ENCODE data around the gene SPACA7. TPM values are rescaled to one million over a fixed set of nuclear protein-coding genes. Genes with fewer than 3 reads are reported as not detected.
A peak's percentile ranks its signal among the peaks of the same experiment; 100 is the strongest.

SPACA7 gene
- total RNA-seq, 2 donors from 2014 or later: 4.9 TPM; not detected in 1

DNA sequence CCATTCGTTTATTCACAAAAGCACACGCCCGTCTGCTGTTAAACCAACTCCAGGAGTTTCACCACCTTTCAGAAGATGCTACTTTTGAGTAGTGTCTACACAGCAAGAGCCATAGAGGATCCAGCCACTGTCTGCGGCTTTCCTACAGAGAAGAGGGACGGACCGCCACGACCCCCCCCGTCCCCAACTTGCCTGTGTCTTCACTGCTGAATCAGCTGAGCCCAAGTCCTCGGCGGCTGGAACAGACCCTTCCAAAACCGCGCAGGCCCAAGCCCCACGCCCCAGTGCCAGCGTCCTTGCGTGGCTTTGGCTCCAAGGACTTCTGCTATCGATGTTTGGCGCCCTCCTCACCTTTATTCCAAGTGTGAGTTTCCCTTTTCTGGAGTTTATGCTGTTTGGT, 65.1 kb downstream of the SPACA7 start:
- H3K9me3 ChIP-seq: no peaks in the 10 kb centered on the region
- no peak overlapping the region for H3K4me3 ChIP-seq
- no peaks in the 10 kb centered on the region for H3K4me1 ChIP-seq (replicated peaks)
- DNase-seq (ENCODE audit: low spot score): no peak
- H3K27ac ChIP-seq: no peak overlapping the region
- no peaks in the 10 kb centered on the region for H3K36me3 ChIP-seq
- TF ChIP-seq, protein P1, sequence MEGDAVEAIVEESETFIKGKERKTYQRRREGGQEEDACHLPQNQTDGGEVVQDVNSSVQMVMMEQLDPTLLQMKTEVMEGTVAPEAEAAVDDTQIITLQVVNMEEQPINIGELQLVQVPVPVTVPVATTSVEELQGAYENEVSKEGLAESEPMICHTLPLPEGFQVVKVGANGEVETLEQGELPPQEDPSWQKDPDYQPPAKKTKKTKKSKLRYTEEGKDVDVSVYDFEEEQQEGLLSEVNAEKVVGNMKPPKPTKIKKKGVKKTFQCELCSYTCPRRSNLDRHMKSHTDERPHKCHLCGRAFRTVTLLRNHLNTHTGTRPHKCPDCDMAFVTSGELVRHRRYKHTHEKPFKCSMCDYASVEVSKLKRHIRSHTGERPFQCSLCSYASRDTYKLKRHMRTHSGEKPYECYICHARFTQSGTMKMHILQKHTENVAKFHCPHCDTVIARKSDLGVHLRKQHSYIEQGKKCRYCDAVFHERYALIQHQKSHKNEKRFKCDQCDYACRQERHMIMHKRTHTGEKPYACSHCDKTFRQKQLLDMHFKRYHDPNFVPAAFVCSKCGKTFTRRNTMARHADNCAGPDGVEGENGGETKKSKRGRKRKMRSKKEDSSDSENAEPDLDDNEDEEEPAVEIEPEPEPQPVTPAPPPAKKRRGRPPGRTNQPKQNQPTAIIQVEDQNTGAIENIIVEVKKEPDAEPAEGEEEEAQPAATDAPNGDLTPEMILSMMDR (IDR thresholded peaks at IDR 0.05): no peak
- TF ChIP-seq POLR2A (IDR thresholded peaks at IDR 0.05) (no peak), POLR2AphosphoS5 (IDR thresholded peaks at IDR 0.05) (no peak)
- peaks cover 12% of the 10 kb centered on the region for H3K27me3 ChIP-seq (replicated peaks; ENCODE audit: insufficient read depth)
- WGBS: 90% methylated on average over 17 of the region's 17 CpGs
- intact Hi-C loops (cut with DNase I): no loop called here

DNA sequence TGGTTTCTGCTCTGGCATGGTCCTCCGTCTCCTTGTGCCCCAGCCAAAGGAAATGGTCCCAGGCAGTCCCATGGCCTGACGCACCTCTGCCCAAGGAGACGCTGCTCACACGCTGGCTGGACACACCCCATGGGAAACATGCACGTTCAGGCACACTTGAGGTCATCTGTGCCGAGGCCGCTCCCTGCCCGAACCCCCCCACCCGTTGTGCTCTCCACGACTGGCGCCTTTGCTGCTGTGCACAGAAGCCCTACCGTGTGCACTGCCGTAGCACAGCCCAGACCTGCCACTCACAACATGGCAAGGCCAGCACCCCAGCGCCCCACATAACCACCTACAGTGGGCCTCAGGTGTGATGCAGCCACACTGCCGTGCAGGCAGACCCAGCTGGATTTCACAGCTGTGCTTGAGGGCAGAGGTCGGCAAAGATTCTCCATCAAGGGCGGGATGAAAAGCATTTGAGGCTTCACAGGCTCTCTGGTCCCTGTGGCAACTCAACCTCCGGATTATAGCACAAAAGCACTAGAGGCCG, 65.7 kb downstream of the SPACA7 start:
- TF ChIP-seq, protein P1 (IDR thresholded peaks at IDR 0.05): no peak
- TF ChIP-seq POLR2A (IDR thresholded peaks at IDR 0.05) (no peak), POLR2AphosphoS5 (IDR thresholded peaks at IDR 0.05) (no peak)
- Histone ChIP-seq H3K9me3 (no peaks in the 10 kb centered on the region), H3K4me3 (no peak overlapping the region), H3K36me3 (no peaks in the 10 kb centered on the region), H3K4me1 (replicated peaks) (no peaks in the 10 kb centered on the region), H3K27me3 (replicated peaks; ENCODE audit: insufficient read depth) (peaks cover 12% of the 10 kb centered on the region), H3K27ac (no peak overlapping the region)
- intact Hi-C loops (cut with DNase I): no loop called here
- 85% methylated on average over 19 of the region's 19 CpGs for WGBS
- DNase-seq (ENCODE audit: low spot score): no peak

DNA sequence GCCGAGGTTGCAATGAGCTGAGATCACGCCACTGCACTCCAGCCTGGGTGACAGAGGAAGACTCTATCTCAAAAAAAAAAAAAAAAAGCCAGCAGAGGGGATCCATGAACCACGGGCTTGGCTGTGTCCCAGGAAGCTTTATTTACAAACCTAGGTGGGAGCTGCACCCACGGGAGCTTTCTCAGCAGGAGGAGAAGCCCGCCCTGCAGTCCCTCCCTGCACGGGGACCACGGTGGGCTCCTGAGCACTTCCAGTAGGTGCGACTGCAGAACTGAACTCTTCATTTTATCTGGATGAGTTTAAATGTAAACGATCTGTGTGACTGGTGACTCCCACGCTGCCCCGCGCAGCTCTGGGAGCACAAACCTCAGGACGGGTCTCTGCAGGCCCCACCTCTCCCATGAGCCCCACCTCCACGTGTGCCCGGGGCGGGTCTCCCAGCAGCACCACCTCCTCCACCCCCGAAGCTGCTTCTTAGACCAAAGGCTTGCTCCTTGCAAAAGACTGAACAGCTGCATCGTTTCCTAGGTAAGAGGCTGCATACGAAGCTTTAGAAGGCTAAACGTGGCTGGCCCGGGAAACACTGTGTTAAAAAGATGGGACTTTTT, 66.4 kb downstream of the SPACA7 start:
- Histone ChIP-seq H3K4me1 (replicated peaks) (no peaks in the 10 kb centered on the region), H3K27me3 (replicated peaks; ENCODE audit: insufficient read depth) (peaks cover 12% of the 10 kb centered on the region), H3K4me3 (no peak overlapping the region), H3K27ac (no peak overlapping the region), H3K9me3 (no peaks in the 10 kb centered on the region), H3K36me3 (no peaks in the 10 kb centered on the region)
- TF ChIP-seq POLR2AphosphoS5 (IDR thresholded peaks at IDR 0.05) (no peak), POLR2A (IDR thresholded peaks at IDR 0.05) (no peak)
- TF ChIP-seq, protein P1 (IDR thresholded peaks at IDR 0.05): no peak
- 23% methylated on average over 21 of the region's 21 CpGs for WGBS
- no peak for DNase-seq (ENCODE audit: low spot score)
- intact Hi-C loops (cut with DNase I): no loop called here

DNA sequence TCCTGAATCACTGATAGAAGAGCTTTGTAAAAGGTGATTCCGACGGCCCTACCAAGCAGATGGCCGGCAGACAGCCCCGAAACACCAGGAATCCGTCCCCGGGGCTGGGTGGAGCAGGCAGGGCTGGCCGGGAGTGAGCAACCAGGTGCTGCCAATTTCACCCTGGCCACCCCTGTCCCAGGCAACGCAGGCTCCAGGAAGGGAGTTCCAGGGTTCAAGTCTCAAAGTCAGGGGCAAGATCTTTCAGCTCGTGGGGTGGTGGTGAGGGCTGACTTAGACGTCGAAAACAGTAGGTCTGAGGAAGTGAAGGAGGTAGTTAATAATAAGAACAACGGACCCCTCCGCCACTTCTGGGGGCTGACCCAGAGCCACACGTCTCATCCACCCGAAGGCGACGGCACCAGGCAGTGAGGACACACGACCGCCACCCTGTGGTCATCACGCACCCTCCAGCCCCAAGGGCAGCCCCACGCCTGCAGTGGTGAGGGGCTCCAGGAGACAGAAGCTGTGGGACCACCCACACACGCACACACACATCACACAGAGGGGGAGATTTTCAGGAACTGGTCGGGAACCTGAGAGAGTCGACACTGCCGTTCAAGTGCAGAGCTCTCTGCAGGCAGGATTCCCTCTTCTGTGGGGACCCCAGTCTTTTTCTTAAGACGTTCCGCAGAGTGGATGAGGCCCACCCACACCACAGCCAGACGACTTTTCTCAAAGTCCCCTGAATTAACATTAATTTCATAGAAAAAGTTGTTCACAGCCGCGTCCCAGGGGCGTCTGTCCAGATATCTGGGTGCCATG, 67.2 kb downstream of the SPACA7 start:
- no peak for DNase-seq (ENCODE audit: low spot score)
- intact Hi-C loops (cut with DNase I): no loop called here
- H3K36me3 ChIP-seq: no peaks in the 10 kb centered on the region
- no peaks in the 10 kb centered on the region for H3K9me3 ChIP-seq
- TF ChIP-seq POLR2A (IDR thresholded peaks at IDR 0.05): no peak
- TF ChIP-seq, protein P1 (IDR thresholded peaks at IDR 0.05): peak in 1 of 4 experiments; percentile 4
- H3K4me1 ChIP-seq (replicated peaks): no peaks in the 10 kb centered on the region
- H3K27me3 ChIP-seq (replicated peaks; ENCODE audit: insufficient read depth): peaks cover 12% of the 10 kb centered on the region
- H3K4me3 ChIP-seq: no peak overlapping the region
- H3K27ac ChIP-seq: no peak overlapping the region
- WGBS: 15% methylated on average over 31 of the region's 31 CpGs
